KMS-11 (cell line): ENCODE measurements around the gene PSTPIP2.

Experiments
- H2AFZ ChIP-seq: fragments of 200-600 bp; sonication (generic); 2 replicates; pipeline ENCODE4 v1.6.1; 2016; ENCODE audit warnings: antibody characterized with exemption, mixed run types, low read depth
- H3K27ac ChIP-seq: fragments of 200-600 bp; sonication (generic); 2 replicates; pipeline ENCODE4 v1.6.1; 2016; ENCODE audit warnings: mild to moderate bottlenecking, mixed run types
- H3K27me3 ChIP-seq: fragments of 200-600 bp; sonication (generic); 2 replicates; pipeline ENCODE4 v1.6.1; 2017; ENCODE audit warnings: mild to moderate bottlenecking, low read depth, mixed run types, moderate library complexity; ENCODE audit not compliant: insufficient read depth
- H3K36me3 ChIP-seq: fragments of 200-600 bp; sonication (generic); 2 replicates; pipeline ENCODE4 v1.6.1; 2017; ENCODE audit warnings: mild to moderate bottlenecking, mixed run types; ENCODE audit not compliant: insufficient read depth
- H3K4me1 ChIP-seq: fragments of 200-600 bp; sonication (generic); 2 replicates; pipeline ENCODE4 v1.6.1; 2016; ENCODE audit warnings: mild to moderate bottlenecking, low read depth, mixed run types; ENCODE audit not compliant: poor library complexity, severe bottlenecking
- H3K4me2 ChIP-seq: fragments of 200-600 bp; sonication (generic); 2 replicates; pipeline ENCODE4 v1.7.0; 2016; ENCODE audit warnings: mild to moderate bottlenecking, mixed run types
- H3K4me3 ChIP-seq: fragments of 200-600 bp; sonication (generic); IDR thresholded peaks from 2 replicates; pipeline ENCODE4 v1.6.1; 2017; ENCODE audit warnings: low read depth, low read length, mixed read lengths; ENCODE audit not compliant: insufficient read depth
- H3K79me2 ChIP-seq: fragments of 200-600 bp; sonication (generic); 2 replicates; pipeline ENCODE4 v1.6.1; 2016; ENCODE audit warnings: low read depth, mixed run types; ENCODE audit not compliant: insufficient read depth
- H3K9ac ChIP-seq: fragments of 200-600 bp; sonication (generic); 2 replicates; pipeline ENCODE4 v1.6.1; 2016; ENCODE audit warnings: mild to moderate bottlenecking, mixed run types
- H4K20me1 ChIP-seq: fragments of 200-600 bp; sonication (generic); 2 replicates; pipeline ENCODE4 v1.6.1; 2016; ENCODE audit warnings: mild to moderate bottlenecking, mixed run types; ENCODE audit not compliant: insufficient read depth
- TF ChIP-seq, protein P1 (sequence below): fragments of 200-600 bp; sonication (generic); conservative IDR thresholded peaks from 2 replicates; pipeline ENCODE4 v1.6.1; 2017; ENCODE audit warnings: low read depth, mild to moderate bottlenecking, antibody characterized with exemption, low read length, moderate library complexity, mixed read lengths

Gene PSTPIP2

DNA sequence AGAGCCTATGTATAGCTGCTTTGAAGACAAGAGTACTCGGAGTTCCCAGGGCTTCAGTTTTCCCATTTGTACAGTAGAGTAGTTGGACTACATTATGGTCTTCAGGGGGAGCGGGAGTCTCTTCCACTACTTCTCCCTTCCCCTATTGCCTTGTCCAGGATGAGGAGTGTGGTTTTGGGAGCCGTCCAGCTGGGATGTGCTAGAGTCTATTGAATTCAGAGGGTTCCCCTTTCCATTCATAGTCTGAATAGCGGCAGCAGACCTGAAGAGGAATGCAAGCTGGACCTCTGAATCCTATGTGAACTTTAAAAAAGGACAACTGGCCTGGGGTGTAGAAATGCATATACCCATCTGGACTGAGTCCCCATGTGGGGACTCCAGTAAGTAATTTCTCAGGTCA lies 61.4 kb downstream of the PSTPIP2 start:
- Histone ChIP-seq H3K4me3 (no peak overlapping the region), H3K36me3 (no peaks in the 10 kb centered on the region), H3K79me2 (no peaks in the 10 kb centered on the region), H2AFZ (no peak overlapping the region), H3K27me3 (no peaks in the 10 kb centered on the region), H3K9ac (no peak overlapping the region), H3K4me2 (no peak overlapping the region), H3K27ac (no peak overlapping the region), H4K20me1 (no peaks in the 10 kb centered on the region), H3K4me1 (no peaks in the 10 kb centered on the region)
- TF ChIP-seq, protein P1, sequence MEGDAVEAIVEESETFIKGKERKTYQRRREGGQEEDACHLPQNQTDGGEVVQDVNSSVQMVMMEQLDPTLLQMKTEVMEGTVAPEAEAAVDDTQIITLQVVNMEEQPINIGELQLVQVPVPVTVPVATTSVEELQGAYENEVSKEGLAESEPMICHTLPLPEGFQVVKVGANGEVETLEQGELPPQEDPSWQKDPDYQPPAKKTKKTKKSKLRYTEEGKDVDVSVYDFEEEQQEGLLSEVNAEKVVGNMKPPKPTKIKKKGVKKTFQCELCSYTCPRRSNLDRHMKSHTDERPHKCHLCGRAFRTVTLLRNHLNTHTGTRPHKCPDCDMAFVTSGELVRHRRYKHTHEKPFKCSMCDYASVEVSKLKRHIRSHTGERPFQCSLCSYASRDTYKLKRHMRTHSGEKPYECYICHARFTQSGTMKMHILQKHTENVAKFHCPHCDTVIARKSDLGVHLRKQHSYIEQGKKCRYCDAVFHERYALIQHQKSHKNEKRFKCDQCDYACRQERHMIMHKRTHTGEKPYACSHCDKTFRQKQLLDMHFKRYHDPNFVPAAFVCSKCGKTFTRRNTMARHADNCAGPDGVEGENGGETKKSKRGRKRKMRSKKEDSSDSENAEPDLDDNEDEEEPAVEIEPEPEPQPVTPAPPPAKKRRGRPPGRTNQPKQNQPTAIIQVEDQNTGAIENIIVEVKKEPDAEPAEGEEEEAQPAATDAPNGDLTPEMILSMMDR, result no peak

DNA sequence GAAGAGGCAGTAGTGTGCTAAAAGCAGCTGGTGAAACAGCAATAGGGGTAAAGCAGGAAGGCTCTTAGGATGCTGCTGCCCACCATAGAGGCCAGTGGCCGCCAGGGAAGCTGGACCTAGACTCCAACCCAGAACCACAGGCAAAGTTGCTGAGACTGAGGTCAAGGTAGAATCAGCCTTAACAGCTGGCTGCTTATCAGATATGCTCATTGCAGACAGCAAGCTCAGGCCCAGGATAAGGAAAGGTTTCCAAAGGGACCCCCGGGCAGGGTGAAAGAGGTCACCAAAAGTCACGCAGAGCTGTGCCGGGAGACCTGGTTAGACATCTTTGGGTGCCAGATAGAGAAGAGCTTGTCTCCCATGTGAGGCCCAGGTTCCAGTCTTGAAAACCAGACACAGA lies 62.0 kb downstream of the PSTPIP2 start:
- Histone ChIP-seq H3K27ac (no peak overlapping the region), H3K27me3 (no peaks in the 10 kb centered on the region), H3K9ac (no peak overlapping the region), H3K36me3 (no peaks in the 10 kb centered on the region), H2AFZ (no peak overlapping the region), H3K4me3 (no peak overlapping the region), H3K4me1 (no peaks in the 10 kb centered on the region), H3K79me2 (no peaks in the 10 kb centered on the region), H4K20me1 (no peaks in the 10 kb centered on the region), H3K4me2 (no peak overlapping the region)
- TF ChIP-seq, protein P1, result no peak

DNA sequence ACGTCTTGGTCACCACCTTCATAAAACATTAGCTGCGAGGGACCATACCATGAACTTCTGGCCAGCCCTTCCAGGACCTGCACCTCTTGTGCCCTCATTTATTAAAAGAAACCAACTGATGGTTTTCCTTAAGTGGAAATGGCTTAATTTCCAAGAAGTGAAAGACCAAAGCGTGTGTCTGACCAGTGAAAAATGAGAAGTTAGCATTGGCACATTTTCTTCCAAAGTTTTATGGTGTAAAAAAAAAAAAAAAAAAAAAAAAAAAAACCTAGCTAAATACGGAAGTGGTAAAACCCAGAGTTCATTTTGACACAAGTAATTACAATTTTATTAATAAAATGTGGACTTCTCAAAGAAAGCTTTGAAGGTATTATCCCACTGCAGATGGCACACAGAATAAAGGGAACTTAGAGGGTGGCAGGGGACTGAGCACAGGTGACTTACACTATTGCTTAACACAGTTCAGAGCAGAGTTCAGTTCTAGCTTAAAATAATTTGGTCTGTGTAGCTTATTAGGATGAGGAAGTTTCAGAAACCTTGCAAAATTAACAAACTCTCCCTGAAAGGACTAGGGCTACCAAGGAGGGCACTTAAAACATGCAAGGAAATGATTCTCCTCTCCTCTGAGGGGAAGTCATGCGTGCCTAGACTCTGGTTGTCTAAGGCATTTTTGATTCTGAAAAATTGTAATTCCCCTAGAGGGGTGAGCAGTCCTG lies 62.8 kb downstream of the PSTPIP2 start:
- no peak overlapping the region for H3K27ac ChIP-seq
- no peak overlapping the region for H3K4me2 ChIP-seq
- H3K4me1 ChIP-seq, result no peaks in the 10 kb centered on the region
- no peak overlapping the region for H2AFZ ChIP-seq
- H3K36me3 ChIP-seq, result no peaks in the 10 kb centered on the region
- H3K9ac ChIP-seq, result no peak overlapping the region
- TF ChIP-seq, protein P1, result no peak
- no peaks in the 10 kb centered on the region for H3K79me2 ChIP-seq
- H3K27me3 ChIP-seq, result no peaks in the 10 kb centered on the region
- H4K20me1 ChIP-seq, result no peaks in the 10 kb centered on the region
- H3K4me3 ChIP-seq, result no peak overlapping the region

DNA sequence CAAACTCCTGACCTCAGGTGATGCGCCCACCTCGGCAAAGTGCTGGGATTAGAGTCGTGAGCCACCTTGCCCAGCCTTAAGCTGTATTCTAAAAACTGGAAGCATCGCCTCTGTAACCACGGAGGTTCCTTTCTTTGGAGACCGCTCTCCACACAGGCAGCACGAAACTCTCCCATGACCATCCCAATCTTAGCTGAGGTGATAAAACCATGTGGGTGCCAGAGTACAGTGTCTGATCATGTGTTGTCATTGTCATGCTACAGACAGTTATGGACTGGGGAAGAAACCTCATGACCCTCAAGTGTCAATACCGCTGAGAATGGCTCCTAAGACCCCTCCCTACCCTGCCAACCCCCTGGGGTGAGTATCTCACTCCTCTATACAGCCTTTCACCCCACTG lies 63.5 kb downstream of the PSTPIP2 start:
- Histone ChIP-seq H3K36me3 (no peaks in the 10 kb centered on the region), H3K4me2 (no peak overlapping the region), H4K20me1 (no peaks in the 10 kb centered on the region), H3K27ac (no peak overlapping the region), H3K79me2 (no peaks in the 10 kb centered on the region), H2AFZ (no peak overlapping the region), H3K4me3 (no peak overlapping the region), H3K4me1 (no peaks in the 10 kb centered on the region), H3K27me3 (no peaks in the 10 kb centered on the region), H3K9ac (no peak overlapping the region)
- TF ChIP-seq, protein P1, result no peak
